Stimulated activated CD8-positive, alpha-beta memory T cell treated with anti-CD3 and anti-CD28 coated beads, Interleukin-15, amount 100 ng/mL, for 1 hour (primary cell): ENCODE measurements around the gene EFHC2.

Source experiments
- DNase-seq: peaks from one replicate; pipeline ENCODE4 v3.0.0-alpha.2; 2020; ENCODE audit warnings: low read depth

The EFHC2 gene, protein sequence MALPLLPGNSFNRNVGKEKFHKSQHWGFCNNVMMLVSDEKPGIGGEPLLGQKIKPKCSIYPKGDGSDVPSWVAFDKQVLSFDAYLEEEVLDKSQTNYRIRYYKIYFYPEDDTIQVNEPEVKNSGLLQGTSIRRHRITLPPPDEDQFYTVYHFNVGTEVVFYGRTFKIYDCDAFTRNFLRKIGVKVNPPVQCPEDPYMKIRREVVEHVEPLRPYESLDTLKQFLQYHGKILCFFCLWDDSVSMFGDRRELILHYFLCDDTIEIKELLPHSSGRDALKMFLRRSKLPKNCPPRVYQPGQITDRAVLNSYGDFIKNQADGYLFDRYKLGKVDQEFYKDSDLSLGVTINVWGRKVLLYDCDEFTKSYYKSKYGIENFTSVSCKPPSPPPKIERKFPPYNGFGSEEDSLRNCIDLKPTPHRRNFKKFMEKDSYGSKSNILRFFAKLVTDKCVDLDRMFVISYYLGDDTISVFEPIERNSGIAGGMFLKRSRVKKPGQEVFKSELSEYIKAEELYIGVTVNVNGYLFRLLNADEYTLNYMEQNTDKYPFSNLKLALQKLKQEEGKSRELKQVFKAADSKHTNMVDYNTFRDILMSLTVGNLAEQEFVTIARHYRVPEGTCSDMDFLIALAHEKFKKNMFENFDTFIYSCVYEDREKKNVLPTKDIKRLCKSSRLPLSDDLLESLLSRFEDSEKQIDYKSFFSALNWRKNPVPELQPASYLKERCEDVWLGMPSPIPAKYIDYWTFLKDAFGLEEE

GRCh38 chrX:44343412-44344141, at the start of gene EFHC2:
Gene EFHC2, minus strand, starts transcription at chrX:44343672. Its CDS starts 84 bp downstream, at chrX:44343588.
- peak; percentile 34 for DNase-seq

GRCh38 chrX:44392767-44393166, 49.3 kb upstream of the EFHC2 start:
- DNase-seq = no peak

GRCh38 chrX:44384688-44385338, 41.3 kb upstream of the EFHC2 start:
- no peak for DNase-seq

- no peak for DNase-seq
Observed at GRCh38 chrX:44382871-44383270, 39.4 kb upstream of the EFHC2 start.

DNA sequence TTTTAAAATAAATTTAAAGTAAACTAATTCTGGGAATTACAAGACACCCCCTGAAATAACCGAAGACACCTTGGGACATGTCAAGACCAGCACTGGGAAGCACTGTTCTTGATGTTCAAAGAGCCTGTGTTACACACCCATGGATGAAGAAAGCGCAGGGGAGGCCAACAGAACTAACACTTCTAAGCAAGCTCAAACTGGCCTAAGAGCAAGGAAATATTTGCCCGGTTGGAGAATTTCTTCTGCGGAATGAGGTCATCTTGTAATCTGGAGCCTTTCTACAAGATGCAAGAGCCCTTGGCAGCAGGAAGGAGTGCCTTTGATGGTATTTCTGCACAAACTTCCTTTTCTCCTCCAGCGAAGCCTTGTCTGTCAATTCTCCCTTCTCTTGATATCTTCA, 9.3 kb upstream of the EFHC2 start:
- no peak for DNase-seq

- DNase-seq = no peak
Observed at GRCh38 chrX:44349561-44349960, 6.1 kb upstream of the EFHC2 start.

- DNase-seq = no peak
Observed at GRCh38 chrX:44344687-44345086, 1.2 kb upstream of the EFHC2 start.

DNA sequence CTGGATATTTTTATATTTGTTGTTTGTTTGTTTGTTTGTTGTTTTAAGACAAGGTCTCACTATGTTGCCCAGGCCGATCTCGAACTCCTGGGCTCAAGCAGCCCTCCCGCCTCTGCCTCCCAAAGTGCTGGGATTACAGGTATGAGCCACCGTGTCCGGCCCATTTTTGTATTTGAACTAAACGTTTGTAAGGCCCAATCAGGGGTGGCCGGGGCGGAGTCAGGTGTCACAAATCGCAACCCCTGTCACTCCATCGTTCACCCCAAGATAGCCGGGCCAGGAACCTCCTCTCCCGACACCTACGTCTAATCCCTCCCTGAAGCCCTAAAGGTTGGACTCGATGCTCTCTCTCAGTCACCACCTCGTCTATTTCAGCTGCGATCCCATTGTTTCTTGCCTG, 722 bp upstream of the EFHC2 start:
- DNase-seq = peak; percentile 28

GRCh38 chrX:44342866-44343265, 606 bp downstream of the EFHC2 start:
- no peak for DNase-seq

- DNase-seq = no peak
Observed at GRCh38 chrX:44338361-44338760, 5.1 kb downstream of the EFHC2 start.

DNA sequence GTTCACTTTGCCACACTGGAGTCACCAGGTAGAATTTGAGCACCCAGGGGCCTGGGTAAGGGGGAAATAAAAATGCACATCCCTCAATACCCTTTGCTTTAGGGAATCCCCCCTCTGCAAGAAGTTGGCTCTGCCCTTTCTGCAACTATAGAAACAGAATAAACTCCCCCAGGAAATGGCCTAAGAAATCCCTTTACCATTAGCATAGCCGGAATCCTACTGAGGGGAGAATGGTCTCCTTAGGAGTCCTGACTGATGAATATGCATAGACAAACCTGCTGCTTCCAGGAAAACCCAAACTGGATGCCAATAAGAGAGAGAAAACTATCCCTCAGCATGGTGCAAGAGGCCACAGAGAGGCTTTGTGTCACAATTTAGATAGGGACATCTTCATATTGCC, 11.0 kb downstream of the EFHC2 start:
- no peak for DNase-seq

DNA sequence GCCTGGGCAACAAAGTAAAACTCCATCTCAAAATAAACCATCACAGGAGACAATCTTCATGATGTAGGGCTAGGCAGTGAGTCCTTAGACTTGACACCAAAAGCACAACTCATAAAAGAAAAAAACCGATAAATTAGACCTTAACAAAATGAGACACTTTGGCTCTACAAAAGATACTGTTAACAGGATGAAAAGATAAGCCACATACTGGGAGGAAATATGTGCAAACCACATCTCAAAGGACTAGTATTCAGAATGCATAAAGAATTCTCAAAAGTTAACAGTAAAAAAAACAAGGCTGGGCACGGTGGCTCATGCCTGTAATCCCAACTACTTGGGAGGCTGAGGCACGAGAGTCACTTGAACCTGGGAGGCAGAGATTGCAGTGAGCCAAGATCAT, 13.2 kb downstream of the EFHC2 start:
- no peak for DNase-seq

- DNase-seq = no peak
Observed at GRCh38 chrX:44319550-44319949, 23.9 kb downstream of the EFHC2 start.

DNA sequence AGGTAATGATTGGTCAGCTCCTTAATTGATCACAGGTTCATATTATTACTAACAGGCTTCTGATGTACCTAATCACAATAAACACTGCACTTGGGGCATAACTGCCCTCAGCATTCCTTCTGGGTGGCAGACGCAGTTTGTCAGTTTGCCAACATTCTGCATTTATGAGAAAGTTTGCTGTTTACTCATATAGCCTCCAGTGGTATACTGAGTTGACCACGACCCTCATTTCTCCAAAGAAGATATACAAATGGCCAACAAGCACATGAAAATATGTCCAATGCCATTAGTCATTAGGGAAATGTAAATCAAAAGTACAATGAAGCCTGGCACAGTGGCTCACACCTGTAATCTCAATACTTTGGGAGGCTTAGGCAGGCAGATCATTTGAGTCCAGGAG, 26.3 kb downstream of the EFHC2 start:
- no peak for DNase-seq

GRCh38 chrX:44314808-44315207, 28.7 kb downstream of the EFHC2 start:
- no peak for DNase-seq

GRCh38 chrX:44314259-44314734, 29.2 kb downstream of the EFHC2 start:
- DNase-seq = no peak

DNA sequence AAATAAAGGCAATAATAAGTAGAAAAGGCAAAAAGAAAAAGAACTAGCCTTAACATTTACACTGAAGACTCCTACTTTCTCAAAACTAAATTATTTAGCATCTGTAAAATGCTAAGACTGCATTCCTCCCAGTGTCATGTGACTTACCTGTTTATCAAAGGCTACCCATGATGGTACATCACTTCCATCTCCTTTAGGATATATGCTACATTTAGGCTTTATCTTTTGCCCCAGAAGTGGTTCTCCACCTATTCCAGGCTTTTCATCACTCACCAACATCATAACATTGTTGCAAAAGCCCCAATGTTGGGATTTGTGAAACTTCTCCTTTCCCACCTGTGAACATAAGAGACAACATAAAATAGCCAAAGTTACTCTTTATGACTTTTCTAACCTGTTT, 31.1 kb downstream of the EFHC2 start:
- DNase-seq = no peak

- DNase-seq = no peak
Observed at GRCh38 chrX:44310227-44310626, 33.2 kb downstream of the EFHC2 start.

- no peak for DNase-seq
Observed at GRCh38 chrX:44308869-44309268, 34.6 kb downstream of the EFHC2 start.

GRCh38 chrX:44306356-44306755, 37.1 kb downstream of the EFHC2 start:
- DNase-seq = no peak

DNA sequence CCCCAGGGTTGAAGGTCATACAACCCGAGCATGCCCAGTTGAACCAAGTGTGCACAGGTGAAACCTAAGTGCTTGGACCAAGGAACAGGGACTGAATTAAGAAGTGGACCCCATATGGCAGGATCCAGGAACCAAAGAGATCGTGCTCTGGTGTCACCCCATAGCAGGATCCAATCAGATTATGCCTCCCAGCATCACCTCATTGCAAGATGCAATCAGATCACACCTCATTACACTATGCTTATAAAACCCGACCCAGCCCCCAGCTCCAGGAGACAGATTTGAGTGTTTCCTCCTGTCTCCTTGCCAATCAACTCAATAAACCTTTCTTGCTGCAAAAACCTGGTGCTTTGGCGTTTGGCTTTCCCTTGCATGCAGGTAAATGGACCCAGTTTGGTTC, 37.6 kb downstream of the EFHC2 start:
- no peak for DNase-seq

- no peak for DNase-seq
Observed at GRCh38 chrX:44303119-44303518, 40.4 kb downstream of the EFHC2 start.
